Stimulated activated CD8-positive, alpha-beta memory T cell treated with anti-CD3 and anti-CD28 coated beads, Interleukin-2, amount 100 ng/mL, for 1 hour (primary cell): ENCODE results near the gene POLE.
A peak's percentile ranks its signal among the peaks of the same experiment; 100 is the strongest.
"Not testable (repeated sequence)": the region's sequence is repeated elsewhere in the genome, so short reads cannot be mapped to it uniquely, and the experiment has no call there.

Experiments used
- DNase-seq, 2 donors: peaks; one replicate each; pipeline ENCODE4 v3.0.0-alpha.2; 2020; ENCODE audit warnings: low read depth in 2 of 2

Gene POLE

DNA sequence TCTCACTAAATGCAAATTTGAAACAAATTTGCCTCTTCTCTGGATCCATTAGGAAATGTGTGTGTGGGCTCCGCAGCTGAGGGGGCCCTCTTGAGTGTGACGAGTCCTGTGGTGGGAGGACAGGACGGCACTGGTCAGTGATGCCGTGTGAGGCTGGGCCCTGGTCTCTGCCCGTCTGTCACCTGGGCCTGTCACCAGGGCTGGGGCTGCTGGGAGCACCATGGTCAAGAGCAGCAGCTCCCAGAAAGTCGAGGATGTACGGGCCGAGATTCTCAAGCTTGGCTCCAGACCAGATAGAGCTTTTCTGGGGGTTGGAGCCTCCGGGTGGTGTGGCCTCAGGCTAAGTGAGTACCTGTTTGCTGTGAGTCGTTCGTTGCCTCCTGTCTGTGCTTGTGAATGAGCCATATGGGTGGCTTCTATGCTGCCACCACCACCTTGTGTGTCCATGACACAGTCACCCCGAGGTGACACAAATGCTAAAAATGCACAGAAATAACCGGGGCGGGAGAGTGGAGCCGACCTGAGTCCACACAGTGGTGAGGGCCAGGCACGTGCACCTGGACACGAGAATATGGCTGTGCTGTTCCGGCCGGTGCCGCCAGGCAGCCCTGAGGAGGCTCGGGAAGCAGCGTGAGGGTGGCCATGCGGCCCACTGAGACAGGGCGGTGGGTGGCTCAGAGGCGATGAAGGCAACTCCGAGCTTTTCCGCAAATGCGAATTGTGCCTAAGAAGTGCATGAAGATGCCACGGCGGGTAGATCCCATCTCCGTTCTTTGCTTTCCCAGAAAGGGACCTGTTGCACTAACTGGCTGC lies 32.2 kb upstream of the POLE start:
- no peak for DNase-seq

DNA sequence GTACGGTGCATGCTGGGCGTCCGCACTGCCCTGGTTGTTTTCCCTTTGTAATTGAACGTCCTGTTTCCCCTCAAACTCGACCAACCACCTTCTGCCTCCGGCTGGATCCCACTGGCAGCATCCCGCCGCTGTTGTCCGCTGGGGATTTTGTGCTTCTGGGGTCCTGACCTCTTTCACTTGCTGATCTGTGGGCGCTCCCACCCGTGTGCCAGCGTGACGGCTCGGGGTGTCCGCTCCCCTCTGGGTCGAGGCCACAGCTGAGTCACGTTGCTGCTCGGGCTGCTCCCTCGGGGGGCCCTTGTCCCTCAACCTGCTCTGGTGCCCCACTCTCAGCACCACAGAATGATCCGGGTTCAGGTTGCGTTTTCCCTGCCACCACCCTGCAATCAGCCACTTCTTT lies 31.5 kb upstream of the POLE start:
- DNase-seq = no peak

DNA sequence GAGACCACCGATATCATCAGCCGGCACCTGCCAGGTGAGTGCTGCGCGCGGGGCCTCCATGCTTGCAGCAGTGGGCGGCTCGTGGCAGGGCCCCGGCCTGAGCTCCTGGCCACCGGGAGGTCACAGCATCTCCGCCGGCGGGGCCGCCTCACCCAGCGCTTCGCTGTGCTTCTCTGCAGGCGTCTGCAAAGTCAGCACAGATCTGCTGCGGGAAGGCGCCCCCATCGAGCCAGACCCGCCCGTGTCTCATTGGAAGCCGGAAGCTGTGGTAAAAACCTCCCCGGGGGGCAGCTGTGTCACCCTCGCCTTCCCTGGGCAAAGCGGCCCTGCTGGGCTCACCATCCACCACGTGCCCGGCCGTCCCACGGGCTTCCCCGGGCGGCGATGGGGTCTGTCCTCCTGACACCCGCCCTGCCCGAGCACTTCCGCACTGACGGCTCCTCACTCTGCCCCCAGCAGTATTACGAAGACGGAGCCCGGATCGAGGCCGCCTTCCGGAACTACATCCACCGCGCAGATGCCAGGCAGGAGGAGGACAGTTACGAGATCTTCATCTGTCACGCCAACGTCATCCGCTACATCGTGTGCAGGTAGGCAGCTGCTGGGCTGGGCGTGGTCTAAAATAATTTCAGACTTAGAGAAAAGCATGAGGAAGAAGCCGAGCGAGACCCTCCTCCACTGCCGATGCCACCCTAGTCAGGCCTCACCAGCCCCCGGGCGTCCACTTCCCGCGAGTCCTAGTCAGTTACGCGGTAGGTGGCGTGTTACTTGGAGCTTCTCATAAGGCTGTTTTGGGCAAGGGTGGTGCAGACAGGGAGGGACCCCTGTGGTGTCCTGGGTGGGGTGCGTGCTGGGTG lies 30.6 kb upstream of the POLE start:
- no peak for DNase-seq

DNA sequence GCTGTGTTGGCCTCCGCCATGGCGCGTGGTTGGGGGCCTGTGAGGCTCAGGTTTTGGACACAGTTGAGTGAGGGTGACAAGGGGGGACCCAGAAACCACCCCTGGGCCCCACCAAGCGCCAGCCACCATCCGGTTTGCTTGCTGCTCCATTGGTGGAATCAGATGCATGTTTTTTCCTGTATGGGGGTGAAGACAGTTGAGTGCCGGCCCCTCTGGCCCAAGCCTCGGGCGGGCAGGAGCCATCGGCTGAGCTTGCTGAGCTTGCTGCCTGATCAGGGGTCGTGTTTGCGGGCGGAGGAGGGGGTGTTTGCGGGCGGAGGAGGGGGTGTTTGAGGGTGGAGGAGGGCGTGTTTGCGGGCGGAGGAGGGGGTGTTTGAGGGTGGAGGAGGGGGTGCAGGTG lies 29.9 kb upstream of the POLE start:
- DNase-seq = no peak

DNA sequence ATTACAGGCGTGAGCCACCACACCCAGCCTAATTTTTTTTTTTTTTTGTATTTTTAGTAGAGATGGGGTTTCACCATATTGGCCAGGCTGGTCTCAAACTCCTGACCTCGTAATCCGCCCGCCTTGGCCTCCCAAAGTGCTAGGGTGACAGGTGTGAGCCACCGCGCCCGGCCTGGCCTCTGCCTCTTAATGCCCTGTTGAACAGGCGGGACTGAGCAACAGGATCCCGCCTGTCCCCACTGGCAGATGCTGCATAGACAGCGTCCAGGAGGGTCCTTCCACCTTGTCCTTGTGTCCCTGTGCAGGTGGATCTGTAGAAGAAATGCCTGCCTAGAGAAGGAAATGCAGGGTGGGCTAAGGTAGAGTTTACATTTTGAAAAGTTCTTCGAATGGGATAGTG lies 29.2 kb upstream of the POLE start:
- no peak for DNase-seq

DNA sequence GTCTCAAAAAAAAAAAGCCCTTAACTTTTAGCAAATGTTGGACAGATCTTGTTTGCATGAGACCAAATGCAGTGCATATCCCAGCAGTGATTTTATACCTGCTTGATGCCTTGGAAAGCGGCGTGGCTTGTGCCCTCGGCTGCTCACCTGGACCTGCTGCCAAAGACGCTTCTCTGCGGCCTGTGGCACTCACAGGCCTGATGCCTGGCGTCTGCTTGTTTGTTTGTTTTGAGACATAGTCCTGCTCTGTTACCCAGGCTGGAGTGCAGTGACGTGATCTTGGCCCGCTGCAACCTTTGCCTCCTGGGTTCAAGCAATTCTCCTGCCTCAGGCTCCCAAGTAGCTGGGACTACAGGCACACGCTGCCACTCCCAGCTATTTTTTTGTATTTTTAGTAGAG lies 28.7 kb upstream of the POLE start:
- DNase-seq = no peak

DNA sequence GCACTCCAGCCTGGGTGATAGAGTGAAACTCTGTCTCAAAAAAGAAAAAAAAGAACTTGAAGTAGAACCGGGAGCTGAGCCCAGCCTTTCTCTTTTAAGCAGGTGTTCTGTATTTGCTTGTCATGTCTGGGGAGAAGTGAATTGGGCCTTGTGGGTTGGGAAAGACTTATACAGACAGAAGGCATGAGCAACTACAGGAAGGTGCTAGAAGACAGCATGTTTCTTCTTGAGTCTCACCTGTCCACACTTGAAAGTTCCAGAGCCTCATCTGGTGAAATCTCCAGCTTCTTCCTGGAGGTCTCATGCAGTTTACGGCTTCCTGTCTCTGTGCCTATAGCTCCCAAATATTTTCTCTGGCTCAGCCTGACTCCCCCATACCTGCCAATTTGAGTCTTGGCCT lies 26.0 kb upstream of the POLE start:
- DNase-seq = no peak

DNA sequence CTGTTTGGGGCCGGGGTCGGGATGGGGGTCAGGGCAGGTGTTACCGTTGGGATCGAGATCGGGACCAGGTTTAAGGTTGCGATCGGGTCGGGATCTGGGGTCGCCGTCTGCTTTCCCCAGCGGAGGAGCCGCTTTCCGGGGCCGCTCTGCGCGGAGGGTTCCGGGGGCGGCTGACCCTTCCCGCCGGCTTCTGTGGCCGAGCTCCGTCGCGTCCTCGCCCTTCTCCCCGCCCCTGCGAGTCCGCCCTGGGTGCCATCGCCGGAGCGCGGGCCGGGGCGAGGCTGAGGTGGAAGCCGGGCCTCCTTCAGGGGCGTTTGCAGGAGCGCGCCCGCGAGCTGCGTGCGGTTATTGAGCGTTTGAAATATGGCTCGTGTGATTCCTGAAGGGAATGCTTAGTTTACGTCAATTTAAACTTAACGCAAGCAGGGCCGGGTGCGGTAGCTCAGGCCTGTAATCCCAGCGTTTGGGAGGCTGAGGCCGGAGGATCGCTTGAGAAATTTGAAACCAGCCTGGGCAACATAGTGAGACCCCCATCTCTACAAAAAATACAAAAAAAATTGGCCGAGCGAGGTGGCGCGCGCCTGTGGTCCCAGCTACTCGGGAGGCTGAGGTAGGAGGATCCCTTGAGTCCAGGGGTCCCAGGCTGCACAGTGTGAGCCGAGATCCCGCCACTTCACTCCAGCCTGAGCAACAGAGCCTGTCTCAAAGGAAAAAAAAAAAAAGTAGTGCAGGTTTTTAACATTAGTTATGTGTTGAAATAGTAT lies 24.1 kb upstream of the POLE start:
- DNase-seq = no peak

DNA sequence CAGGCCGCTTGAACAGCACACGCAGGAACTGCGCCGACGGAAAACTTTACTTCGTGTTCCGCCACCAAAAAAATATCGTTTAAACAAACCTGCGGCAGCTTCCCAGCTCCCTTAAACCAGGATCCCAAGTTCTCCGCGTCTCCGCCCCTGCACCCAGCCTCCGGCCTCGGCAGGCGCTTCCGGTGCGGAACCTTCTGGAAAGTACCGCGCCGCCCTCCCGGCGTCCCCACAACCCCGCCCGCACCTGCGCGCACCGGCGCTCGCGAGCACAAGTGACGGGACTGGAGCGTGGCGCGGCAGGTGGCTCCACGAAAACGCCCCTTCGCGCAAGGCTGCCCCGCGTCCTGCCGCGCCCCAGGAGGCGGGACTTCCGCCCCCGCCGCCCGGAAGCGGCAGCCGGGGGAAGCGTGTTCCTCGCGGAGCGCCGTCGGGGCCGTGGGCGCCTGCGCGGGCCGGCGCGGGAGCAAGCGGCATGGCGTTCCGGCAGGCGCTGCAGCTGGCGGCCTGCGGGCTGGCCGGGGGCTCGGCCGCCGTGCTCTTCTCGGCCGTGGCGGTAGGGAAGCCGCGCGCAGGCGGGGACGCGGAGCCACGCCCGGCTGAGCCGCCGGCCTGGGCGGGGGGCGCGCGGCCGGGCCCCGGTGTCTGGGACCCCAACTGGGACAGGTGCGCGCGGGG lies 23.4 kb upstream of the POLE start, which contains the start of gene PGAM5:
TSS of gene PGAM5 (plus strand) at position 438 of the 675 bp plus-strand sequence. CDS start at position 473, 35 bp downstream.
- DNase-seq = peak; percentile 78 to 86

DNA sequence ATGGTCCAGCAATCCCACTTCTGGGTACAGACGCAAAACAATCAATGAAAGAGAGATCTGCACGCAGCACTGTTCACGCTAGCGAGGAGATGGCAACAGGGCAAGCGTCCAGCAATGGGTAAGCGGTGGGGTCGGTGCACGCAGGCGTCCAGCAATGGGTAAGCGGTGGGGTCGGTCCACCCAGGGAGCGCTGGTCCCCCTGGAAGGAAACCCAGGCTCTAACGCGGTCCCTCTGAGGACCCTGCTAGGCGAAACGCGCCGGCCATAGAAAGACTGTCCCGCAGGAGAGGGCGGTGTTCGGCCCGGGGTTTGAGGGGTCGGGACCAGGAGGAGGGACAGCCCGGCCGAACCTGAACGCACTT lies 22.9 kb upstream of the POLE start:
- no peak for DNase-seq

DNA sequence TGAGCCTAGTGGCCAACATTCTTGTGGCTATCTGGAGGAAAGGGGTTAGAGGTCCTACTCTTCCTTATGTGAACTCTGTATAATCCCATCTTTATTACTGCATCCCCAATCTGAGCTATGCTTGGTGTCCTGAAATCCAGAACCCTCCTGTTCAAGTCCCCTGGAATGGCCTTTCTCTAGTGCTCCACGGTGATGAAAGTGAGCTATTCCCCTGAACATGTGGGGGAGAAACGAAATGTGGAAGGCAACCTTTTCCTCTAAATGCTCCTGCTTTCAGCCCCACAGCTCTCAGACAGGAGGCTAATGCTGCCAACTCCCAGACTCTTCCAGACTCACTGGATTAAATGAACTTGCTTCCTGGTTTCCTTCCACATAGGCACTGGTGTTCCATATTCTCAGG lies 21.0 kb upstream of the POLE start:
- DNase-seq = no peak

DNA sequence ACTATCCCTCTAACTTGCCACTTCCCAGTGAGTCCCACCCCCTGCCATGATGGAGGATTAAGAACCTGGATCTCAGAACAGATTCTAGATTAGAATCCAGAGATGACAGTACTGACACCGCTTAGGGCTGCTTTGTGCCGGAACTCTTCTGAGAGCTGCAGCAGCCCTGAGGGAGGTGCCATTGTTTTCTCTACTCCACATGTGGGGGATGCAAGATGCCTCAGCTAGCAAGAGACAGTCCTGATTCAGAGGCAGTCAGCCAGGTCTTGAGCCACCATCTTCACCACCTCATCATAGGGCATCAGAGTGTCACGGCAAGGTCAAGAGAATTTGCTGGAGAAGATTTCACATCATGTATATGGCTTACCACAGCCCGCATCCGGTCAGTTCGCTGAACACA lies 20.1 kb upstream of the POLE start:
- DNase-seq = no peak

DNA sequence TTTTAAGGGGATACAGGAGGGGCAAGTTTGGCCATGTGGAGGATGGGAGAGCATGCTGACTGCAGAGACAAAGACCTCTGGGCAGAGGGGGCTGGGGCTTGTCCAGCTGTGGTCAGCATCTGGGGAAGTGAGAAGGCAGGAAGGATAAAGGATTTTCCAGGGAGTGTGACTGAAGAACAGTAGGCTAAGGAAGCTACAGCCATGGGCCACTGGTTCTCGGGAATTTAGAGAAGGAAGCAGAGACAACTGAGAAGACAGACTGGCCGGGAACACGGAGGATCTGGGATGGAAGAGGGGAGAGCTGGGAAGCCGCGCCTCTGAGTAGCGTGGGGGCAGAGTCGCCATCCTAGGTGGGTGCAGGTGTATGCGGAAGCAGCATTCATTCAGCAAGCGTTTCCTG lies 16.5 kb upstream of the POLE start:
- DNase-seq = no peak

DNA sequence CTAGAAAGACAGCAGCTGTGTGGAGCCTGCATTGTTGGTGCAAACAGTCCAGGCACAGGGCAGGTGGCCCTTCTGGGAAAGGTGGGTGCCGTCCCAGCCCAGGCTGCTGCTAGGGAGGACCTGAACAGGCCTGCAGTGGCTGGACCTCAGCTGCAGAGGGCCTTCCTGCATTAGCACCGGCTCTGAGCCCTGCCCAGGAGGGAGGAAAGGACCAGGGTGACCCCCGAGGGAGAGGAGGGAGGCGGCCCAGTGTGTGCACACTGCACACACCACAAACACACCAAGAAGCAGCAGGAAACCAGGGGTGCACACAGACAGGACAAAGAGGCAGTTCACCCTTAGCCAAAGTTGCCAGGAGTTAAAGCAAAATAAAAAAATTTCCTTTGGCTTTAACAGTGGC lies 15.5 kb upstream of the POLE start:
- DNase-seq = no peak

DNA sequence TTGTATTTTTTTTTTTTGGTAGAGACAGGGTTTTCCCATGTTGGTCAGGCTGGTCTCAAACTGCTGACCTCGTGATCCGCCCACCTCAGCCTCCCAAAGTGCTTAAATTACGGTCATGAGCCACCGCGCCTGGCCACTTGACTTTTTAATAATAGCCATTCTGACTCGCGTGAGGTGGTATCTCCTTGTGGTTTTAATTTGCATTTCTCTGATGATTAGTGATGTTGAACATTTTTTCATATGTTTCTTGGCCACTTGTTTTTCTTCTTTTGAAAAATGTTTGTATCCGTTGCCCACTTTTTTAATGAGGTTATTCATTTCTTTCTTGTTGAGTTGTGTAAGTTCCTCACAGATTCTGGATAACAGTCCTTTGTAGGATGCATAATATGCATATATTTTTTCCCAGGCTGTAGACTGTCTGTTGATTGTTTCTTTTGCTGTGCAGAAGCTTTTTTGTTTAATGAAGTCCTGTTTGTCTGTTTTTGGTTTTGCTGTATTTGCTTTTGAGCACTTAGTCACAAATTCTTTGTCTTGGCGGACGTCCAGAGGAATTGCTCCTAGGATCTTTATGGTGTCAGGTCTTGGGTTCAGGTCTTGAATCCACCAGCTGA lies 13.2 kb upstream of the POLE start:
- DNase-seq = no peak

DNA sequence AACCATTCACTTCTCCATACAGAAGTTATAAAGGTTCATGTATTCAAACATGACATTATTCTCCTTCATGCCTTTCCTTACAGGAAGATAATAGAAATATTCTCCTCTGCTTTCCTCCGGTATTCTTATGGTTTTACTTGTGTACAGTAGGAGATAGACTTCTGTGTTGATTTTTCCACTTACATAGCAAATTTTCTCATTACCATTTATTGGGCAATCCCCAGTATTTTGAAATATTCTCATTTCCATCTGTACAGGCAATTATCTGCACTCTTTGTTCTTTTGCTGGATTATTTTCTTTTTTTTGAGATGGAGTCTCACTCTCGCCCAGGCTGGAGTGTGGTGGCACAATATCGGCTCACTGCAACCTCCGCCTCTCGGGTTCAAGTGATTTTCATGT lies 11.2 kb upstream of the POLE start:
- DNase-seq = no peak

DNA sequence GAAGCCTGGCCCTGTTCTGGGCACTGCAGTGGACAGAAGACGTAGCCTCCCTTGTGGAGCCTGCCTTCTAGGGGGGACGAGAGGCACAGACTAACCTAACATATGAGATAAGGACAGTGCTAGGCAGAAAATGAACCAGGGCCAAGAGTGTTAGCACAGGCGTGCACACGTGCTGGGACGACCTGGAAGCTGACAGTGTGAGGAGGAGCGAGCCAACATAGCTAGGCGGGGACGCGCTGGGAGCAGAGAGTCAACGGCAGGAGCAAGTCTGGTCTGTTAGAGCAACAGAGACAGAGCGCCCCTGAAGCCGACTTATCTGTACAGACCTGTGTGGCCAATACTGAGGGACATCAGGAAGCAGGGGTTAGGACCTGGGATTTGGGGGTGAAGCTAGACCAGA lies 8.3 kb upstream of the POLE start:
- no peak for DNase-seq

DNA sequence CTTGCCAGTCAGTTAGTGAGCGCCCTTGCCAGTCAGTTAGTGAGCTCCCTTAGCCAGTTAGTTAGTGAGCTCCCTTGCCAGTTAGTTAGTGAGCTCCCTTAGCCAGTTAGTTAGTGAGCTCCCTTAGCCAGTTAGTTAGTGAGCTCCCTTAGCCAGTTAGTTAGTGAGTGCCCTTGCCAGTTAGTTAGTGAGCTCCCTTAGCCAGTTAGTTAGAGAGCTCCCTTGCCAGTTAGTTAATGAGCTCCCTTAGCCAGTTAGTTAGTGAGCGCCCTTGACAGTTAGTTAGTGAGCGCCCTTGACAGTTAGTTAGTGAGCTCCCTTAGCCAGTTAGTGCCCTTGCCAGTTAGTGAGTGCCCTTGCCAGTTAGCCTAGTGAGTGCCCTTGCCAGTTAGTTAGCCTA lies 7.7 kb upstream of the POLE start:
- not testable (repeated sequence) for DNase-seq

DNA sequence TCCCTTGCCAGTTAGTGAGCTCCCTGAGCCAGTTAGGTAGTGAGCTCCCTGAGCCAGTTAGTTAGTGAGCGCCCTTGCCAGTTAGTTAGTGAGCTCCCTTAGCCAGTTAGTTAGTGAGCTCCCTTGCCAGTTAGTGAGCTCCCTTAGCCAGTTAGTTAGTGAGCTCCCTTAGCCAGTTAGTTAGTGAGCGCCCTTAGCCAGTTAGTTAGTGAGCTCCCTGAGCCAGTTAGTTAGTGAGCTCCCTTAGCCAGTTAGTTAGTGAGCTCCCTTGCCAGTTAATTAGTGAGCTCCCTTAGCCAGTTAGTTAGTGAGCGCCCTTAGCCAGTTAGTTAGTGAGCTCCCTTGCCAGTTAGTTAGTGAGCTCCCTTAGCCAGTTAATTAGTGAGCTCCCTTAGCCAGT lies 4.9 kb upstream of the POLE start:
- not testable (repeated sequence) for DNase-seq

DNA sequence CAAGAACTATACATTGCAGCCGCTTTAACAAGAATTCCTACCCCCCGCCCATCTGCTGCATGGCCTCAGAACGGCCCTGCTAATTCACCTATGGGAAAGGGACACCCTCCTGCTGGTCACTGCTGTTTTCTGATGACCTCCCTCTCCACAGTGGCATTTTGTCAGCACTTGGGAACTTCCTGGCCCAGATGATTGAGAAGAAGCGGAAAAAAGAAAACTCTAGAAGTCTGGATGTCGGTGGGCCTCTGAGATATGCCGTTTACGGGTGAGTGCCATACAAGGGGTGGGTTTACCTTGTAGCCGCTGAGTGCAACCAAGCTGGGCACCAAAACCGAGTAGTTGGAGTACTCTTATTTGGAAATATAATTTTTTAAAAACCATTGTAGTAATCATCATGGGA lies 3.0 kb upstream of the POLE start:
- no peak for DNase-seq

DNA sequence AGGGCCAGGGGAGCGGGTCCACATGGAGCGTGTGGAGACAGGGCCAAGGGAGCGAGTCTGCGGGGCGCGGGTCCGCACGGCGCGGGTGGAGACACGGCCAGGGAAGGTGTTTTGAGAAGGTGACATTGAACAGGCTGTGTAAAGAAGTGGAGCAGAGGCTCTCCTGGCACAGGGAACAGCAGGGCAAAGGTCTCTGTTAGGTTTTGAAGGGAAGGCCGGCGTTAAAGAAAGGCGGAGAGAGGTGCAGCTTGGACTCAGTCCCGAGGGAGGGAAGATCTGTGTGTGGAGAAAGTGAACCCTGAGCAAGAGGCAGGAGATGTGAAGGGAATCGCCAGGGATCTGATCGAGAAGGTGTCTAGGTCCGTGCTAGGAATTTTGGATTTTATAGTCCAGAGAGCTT lies 2.1 kb upstream of the POLE start:
- no peak for DNase-seq
